Hematopoietic multipotent progenitor cell treated with erythropoietin and hydrocortisone succinate and interleukin-3 and kit ligand, for 15 days (in vitro differentiated cells): ENCODE measurements around the gene RAB6B.

Experiments
- DNase-seq: peaks from one replicate; pipeline ENCODE4 v3.0.0-alpha.2; 2015; ENCODE audit warnings: low spot score

RAB6B gene

DNA sequence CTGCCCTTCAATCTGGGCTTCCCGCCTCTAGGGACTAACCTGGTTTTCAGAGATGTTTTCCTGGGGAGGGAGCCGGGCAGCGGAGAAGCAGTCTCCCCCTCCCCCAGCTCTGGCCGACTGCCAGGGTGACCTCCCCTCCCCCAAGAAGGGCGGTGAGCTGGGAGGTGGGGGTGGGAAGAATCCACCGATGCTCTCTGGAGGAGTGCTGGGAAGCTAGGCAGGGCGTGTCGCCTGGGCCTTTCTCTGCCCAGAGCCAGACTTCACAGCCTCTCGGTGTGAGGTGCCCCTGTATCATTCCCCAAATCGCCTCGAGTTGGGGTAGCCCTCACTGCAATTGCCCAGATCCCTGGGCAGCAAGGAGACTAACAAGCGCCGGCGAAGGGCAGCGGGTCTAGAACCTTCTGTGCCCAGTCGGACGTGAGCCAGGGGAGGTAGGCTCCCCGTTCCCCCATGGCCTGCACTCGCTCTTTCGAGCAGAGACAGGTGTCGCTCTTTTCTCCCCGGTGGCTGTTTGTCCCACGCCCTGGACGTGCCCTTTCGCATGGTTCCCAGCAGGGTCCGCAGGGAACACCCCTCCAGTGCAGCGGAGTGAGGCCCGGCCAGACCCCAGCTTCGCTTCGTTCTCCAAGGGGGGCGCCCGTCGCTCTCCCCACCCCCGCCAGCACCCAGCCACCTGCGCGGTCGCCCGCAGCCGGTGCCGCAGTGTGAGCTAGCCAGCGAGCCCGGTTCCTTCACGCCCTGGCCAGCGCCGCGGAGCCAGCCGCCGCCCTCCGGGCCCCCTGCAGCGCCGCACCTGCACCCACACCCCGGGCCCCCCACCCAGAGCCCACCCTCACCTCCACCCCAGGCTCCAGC, 1.1 kb downstream of the RAB6B start:
- peak; percentile 46 for DNase-seq

DNA sequence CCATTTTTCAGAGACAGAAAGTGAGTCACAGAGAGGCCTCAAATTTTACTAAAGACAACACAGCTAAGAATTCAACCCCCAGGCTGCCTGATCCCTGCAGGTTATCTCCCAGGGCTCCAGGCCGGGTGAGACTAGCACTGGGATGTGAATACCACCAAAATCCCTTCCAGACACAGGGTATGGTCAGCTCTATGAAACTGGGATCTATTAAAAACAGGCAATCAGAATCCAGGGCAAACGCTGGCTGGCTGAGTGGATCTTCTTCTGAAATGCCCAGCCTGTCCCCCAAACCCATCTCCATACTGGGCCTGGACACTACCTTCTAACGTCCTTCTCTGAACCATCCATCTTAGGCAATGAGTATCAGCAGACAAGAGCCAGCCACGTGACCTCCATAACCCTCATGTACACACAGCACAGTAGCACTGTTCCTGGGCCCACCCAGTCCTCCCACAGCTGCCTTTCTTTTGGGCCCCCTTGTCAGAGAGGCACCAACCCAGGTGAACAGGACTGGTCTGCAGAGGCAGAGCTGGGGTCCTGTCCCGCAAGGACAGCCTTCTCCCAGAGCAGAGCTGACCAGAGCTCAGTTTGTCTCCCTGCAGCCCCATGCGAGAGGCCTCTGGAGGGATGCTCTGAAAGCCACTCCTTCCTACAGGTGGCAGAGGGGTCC, 1.9 kb downstream of the RAB6B start:
- DNase-seq = peak; percentile 35

DNA sequence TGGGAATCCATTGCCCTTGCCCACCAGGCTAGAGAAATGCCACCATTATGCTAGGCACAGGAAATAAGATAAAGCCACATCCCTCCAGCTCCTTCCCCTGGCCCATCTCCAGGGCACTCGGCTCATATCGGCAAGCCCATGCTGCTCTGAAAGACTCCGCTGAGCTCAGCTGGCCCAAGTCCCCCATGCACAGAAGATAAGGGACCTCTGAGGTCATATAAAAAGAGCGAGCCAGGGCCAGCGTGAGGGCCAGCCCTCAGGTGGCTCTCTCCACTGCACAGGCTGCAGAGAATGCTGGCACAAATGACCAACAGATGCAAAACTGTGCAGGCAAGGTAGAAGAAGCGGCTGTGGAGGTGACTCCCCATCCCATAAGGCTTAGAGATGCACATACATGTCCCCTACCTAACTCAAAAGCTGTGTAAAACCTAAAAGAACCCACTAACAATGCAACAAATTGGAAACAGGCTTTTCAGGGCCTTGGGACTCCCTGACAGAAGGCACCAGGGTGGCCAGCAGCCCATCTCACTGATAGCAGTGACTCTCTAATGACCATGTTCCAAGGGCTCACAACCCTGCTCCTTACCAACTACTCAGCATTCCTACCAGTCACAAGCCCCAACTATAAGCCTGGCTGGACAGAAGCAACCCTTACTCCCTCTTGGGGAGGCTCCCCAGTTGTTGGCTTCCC, 3.0 kb downstream of the RAB6B start:
- peak; percentile 96 for DNase-seq

DNA sequence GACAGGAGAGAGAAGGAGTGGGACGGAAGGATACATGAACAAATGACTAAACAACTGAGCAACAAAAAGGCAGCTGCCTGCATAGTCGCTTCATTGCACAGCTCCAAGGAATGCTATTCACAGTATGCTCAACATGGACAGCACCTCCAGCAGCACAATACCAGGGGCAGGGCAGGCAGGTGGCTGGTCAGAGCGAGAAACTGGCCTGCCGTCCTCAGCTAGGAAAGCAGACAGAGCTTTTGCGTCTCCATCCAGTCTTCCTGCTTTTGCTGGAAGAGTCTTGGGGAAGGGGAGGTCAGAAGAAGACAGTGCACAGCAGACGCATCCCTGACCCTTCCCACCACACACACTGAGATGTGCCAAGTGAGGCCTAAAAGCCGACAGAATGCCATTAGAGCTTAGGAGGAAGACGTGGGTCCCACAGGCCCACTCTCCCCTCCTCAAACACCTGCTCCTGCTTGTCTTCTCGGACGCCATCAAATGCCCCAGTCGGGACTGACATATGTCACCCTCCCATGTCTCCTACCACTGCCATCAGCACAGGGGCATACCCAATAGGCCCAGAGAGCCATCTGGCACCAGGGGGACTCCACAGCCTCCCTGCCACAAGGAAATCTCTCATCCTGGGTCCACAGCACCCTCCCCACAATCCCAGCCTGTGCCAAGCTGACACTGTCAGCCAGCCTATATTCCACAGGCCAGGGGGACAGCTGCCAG, 3.9 kb downstream of the RAB6B start:
- DNase-seq = no peak

DNA sequence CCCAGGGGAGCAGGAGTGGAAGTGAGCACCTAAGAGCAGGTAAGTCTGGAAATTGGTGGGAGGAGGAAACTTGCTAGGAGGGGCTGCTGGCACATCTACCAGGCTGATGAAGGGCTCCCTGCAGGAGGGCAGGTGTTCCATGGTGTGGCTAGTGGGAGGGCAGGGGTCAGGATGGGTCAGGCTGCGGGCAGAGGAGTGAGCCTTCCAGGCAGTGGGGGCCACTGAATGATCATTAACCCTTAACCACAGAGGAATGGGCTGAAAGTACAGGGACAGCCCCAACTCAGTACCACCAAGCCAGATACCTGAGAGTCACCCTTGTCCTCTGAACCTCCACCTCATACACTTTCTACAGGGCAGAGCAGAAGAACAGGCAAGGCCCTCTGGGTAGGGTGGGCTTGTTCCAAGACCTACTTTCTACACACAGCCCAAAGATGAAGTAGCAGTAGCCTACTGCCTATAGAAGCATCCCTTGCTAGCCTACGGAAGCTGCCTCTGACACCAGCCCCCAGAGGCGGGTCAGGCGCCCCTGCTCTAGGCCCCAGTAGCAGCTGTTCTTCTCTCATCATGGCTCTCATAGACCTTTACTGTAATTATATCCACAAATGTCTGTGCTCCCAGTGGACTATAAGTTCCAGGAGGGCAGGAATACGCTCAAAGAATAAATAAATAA, 4.6 kb downstream of the RAB6B start:
- DNase-seq = no peak

DNA sequence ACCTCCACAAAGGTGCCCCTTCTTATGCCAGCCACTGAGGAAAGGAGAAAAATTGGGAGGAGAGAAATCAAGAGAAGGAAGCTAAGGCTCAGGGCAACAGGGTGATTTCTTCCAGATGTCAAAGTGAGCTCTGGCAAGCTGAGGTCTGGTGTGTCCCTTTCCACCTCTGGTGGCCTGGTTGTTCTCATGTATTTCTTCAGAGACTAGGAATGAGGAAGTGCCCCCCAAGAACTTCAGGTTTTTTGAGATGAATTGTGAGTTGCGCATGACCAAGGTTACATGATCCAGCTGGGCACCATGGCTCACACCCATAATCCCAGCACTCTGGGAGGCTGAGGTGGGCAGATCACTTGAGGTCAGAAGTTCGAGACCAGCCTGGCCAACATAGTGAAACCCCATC, 5.6 kb downstream of the RAB6B start:
- DNase-seq = no peak

DNA sequence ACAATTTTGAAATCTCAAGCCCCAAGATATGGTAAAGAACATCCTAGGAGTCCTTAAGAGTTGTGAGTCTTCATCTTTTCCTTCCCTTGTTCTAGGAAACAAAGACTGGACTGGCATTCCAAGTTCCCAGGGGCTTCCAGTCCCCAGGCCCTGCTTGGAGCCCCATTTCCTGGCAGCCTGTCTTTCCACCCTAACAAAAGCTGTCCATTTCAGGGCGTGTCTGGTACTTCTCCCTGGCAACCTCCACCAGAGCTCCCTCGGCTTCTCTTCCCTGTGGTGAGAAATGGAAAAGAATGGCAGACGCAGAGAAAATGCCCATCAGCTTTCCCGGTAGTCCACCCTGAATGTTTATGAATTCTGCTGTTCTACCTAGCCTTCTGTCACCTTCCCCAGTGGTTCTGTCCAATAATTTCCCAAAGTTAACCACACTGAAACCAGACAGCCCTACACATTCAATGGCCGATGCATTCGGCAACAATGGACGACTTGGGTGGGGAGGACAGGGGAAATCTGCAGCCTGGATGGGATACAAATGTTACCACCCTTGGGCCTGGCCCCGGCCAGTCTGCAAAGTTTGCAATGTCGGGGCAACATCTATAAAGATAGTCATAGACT, 6.8 kb downstream of the RAB6B start:
- DNase-seq = no peak

DNA sequence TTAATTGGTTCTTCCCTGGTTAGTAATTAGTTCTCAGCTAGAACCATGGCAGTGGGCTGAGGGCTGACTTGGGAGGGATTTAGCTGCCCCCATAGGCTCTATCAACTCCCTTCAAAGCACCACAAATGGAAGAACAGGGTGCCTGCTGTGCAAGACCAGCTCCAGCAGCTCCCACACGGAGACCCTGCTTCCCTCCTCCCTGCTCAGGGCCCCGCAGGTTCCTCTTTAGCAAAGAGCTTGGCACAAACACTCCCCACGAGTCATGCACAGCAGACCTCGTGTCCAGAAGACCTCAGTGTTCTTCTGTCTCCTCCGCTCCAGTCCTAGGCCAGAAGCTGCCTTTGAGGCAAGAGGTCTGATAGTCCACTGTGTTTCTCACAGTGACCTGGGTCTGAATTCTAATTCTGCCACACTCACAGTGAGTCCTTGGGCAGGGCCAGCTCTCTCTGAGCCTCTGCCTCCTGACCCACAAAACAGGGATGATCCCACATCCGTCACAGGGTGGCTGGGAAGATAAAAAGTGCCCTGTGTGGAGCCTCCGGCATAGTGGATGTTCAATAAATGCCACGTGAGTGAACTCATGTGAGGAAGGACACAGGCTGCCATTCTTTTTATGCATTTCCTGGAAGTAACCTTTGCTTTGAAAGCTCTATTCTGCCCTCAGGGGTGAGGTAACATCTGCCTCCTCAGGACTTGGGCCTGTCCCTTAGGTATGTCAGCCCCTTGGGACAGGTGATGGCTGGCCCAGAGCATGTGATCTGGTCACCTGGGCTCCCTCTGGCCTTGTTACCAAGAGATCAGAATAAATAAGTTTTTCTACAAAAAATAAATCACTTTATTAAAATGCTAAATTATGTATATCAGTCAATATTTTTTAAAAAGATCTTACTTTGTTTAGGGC, 7.6 kb downstream of the RAB6B start:
- DNase-seq = no peak

DNA sequence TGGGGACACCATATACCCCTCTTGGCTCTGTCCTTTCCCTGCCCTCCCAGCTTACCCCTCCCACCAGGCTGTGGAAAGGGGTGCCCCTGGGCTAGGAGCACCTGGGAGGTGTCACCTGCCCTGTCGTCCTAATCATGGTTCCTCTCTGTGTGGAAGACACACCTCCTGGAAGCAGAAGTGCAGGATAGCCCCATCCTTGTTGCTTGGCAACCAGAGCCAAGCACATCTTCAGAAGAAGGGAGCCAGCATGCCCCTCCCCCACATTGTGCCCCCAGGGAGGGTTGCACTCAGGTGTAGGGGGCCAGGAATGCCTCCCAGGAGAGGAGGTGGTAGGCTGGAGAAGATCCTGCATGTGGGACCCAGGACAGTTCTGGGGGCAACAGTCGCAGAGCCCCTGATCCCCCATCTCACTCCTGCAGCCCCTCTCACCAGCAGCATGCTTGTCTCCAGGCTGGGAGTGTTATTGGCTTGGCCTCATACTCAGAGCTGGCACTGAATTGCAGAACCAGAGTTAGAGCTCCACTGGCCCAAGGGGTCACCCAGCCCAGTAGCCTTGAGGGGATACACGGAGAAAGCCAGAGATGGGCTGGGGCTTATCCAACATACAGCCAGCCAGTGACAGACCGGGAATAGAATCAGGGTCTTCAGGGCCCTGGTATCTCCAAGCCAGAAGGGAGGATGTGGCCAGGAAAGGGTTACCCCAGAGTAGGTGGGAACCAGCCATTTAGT, 8.4 kb downstream of the RAB6B start:
- DNase-seq = no peak

DNA sequence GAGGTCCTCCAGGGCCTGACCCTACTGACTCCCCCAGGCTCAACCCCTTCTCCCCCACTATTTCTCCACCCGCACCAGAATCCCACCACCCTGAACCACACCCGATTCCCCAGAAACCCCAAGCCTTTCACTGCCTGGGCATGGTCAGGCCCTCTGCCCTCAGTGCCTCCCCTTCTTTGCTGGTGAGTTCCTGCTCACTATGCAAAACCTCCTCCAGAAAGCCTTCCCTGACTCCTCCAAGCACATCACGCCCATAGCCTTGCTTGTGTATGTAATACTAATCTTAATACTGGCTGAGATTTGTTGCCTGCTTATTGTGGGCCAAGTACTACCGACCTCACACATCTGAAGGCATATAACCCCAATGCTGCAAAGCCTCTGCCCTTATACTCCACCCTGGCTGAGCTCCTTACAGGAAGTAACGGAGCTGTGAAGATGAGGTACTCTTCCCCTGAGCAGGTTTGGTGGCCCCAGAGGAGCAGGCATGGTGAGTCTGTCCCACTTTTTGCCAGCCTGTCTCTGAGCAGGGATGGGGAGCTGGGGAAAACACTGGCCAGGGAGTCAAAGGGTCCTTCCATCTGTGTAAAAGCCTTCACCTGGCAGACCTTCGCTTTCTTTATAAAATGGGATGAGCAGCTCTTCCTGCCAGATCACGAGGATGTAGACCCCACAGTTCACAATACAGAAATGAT, 9.5 kb downstream of the RAB6B start:
- DNase-seq = no peak

DNA sequence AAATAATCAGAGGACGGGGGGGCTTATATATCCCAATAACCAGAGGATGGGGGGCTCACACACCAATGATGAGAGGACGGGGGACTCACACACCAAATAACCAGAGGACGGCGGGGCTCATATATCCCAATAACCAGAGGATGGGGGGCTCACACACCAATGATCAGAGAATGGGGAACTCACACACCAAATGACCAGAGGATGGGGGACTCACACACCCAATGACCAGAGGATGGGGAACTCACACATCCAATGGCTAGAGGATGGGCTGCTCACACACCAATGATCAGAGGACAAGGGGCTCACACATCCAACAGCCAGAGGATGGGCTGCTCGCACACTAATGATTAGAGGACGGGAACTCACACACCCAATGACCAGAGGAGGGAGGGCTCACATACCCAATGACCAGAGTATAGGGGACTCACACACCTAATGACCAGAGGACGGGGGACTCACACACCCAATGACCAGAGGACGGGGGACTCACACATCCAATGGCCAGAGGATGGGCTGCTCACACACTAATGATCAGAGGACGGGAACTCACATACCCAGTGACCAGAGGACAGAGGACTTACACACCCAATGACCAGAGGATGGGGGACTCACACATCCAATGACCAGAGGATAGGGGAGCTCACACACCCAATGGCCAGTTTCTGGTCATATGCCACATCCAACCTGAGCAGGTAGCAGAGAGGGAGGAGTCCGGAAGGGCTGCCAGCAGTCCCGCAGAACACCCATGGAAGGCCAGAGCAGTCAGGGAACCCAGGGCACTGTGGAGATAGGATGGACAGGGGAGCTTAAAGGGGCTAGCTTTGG, 10.6 kb downstream of the RAB6B start:
- DNase-seq = no peak

DNA sequence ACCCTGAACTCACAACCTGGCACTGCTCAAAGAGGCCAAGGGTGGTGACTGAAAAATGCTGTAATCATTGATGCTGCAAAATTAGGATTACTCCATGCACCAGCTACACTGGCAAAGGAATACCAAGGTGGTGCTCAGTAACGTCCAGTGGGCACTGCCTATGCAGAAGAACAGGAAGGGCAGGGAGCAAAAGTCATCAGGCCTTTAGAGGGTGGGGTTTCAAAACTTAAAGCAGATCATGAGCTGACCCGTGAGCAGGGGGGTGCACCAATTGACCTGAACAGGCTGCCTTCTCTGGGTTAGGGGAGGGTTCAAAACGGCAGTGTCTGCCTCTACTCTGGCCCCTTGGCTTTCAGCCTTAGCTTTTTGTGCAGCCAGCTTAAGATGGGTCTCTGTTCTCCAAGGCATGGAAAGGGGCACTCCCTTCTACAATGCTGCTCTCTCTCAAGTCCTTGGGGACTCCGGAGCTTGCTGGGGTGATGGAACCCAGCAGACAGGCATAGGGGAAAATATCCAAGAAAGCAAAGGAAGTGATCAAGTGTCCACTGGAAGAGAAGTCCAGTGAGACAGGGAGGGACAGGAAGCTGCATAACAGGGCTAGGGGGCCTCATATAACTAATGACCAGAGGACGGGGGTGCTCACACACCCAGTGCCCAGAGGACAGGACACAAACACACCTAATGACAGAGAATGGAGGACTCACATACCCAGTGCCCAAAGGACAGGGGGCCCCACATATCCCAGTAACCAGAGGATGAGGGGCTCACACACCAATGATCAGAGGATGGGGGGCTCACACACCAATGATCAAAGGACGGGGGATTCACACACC, 11.4 kb downstream of the RAB6B start:
- DNase-seq = no peak

DNA sequence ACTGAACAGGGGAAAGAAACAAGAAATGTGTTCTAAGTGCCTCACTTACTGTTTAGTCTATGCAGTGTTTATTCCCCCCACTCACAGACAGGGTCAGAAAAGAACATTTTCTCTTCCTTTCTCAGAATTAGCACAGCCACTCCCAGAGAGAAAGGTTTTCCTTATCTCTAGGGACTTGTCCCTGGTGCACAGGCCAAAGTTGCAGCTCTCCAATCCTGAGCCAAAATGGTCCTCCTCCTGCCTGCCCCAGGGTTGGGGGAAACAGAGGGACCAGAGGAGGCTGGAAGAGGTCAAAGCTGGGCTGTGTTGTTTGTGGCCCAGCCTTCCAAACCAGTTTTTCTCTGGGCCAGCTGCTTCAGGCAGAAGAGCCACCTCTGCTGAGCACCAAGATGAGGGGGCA, 12.0 kb downstream of the RAB6B start:
- DNase-seq = peak; percentile 66

DNA sequence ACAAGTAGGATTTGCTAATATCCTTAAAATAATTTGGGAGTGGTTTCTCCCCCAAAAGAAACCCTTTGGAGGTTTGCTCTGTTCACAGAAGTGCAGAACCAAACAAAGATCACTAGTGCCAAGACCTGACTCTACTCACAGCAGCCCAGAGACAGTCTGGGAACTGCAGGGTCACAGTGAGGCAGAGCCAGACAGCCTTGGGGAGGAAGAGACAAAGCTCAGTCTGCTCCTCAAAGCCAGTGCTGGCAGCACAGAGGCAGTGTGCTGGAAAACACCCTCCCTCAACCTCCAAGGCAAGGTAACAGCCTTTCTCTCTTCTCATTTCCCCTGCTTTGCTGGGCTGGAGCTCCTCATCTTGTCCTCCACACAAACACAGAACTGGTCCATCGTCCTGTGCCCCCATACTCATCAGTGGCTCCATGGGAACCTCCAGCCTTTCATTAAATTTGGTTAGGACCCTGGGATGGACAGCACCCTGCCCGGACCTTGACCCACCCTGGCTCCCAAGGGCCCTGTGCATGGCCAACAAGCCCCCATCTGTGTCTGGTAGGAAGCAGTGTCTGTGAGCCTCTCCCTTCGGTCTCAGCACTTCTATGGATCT, 12.6 kb downstream of the RAB6B start:
- no peak for DNase-seq

DNA sequence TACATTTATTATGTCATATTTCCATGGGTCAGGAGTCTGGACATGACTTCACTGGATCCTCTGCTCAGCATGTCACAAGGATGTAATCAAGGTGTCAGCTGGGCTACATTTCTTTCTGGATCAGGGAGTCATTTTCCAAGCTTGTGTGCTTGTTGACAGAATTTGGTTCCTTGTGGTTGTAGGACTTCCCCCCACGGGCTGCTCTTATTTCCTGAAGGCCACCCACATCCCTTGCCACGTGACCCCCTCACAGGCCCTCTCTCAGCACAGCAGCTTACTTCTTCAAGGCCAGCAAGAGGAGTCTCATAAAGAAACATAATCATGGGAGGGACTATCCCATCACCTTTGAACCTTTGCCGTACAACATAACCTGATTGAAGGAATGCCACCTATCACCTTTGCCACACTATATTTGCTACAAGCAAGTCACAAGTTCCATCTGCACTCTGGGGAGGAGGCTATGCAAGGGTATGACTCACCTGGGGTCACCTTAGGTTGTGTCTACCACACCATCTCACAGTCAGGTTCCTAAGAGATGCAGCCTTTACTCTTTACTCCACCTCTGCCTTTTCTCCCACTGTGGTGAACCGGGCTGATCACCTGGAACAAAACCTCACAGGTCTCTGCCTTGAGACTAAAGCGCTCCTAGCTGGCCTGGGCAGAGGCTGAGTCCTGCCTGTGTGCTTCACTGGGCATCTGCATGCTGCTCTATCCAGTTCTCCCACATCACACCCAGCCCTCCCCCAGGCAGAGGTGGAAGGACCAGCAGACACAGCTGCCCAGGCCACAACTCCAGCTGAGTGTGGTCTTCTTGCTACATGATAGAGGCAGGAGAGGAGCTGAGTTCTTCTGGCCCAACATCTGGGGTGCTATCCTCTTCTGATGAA, 13.5 kb downstream of the RAB6B start:
- DNase-seq = no peak

DNA sequence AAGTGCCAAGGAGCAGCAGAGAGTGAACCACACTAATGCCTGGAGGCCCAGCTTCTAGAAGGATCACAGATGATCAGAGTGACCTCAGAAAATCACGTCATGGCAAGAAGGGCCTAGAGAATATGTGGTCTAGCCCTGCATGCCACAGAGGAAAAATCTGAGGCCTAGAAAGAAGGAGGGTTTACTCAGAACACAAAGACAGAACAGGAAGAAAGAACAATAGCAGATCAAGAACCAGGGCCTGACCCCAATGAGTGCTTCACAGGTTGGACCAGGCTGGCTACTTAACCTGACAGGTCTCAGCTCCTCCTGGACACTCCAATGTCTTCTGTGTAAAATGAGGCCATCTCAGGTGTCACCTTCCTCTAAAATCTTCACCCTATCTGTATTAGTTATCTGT, 14.2 kb downstream of the RAB6B start:
- no peak for DNase-seq
